IPS DF 6.9 (cell line): ENCODE measurements around the gene STIM1.

Experiments
- DNase-seq: peaks from one replicate; pipeline ENCODE4 v3.0.0-alpha.2; 2013; ENCODE audit warnings: low read depth, low spot score
- H3K27ac ChIP-seq: one replicate; pipeline ENCODE4 v1.5.1; 2013; ENCODE audit warnings: low read length, control low read depth
- H3K27me3 ChIP-seq: 2 replicates; pipeline ENCODE4 v1.6.1; 2013; ENCODE audit warnings: mild to moderate bottlenecking, low read length; ENCODE audit not compliant: control insufficient read depth, insufficient read depth
- H3K36me3 ChIP-seq: 2 replicates; pipeline ENCODE4 v1.6.1; 2013; ENCODE audit warnings: low read length; ENCODE audit not compliant: control insufficient read depth, insufficient read depth
- H3K4me1 ChIP-seq: 2 replicates; pipeline ENCODE4 v1.6.1; 2013; ENCODE audit warnings: low read length; ENCODE audit not compliant: control insufficient read depth, insufficient read depth
- H3K4me3 ChIP-seq: 2 replicates; pipeline ENCODE4 v1.5.1; 2013; ENCODE audit warnings: mild to moderate bottlenecking, low read length
- H3K9me3 ChIP-seq: 2 replicates; pipeline ENCODE4 v1.6.1; 2013; ENCODE audit warnings: low read length, inconsistent platforms; ENCODE audit not compliant: control insufficient read depth, insufficient read depth
- WGBS: extraction: QIAGEN DNeasy Blood & Tissue Kit; methylation state at CpG from one replicate; pipeline ENCODE4 v1.1.7; 2013; ENCODE audit warnings: mixed read lengths, missing lambda C conversion rate; ENCODE audit not compliant: insufficient read length, insufficient coverage; 5-methylcytosine and 5-hydroxymethylcytosine counted together

STIM1 gene

DNA sequence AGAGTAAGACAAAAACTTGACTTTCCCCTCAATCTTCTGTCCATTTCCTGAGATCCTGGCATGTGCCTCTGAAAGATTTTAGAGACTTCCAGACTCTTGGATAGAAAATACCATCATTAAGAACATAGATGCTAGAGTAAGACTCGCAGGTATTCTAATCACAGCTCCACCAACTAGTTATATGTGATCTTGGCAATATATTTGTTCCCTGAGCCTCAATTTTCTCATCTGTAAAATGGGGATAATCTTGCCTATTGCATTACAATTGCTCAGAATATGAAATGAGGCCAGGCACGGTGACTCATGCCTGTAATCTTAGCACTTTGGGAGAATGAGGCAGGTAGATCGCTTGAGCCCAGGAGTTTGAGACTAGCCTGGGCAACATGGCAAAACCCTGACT is 25.4 kb upstream of the STIM1 start:
- H3K9me3 ChIP-seq = no peaks in the 10 kb centered on the region
- DNase-seq = no peak
- H3K4me1 ChIP-seq = peaks cover 11% of the 10 kb centered on the region
- no CpG with 5 or more reads among the region's 3 CpGs for WGBS
- peaks cover 7% of the 10 kb centered on the region; the same call in 1 of the 2 replicates for H3K36me3 ChIP-seq
- no peak overlapping the region for H3K27ac ChIP-seq
- H3K4me3 ChIP-seq = no peak overlapping the region
- H3K27me3 ChIP-seq = no peaks in the 10 kb centered on the region

DNA sequence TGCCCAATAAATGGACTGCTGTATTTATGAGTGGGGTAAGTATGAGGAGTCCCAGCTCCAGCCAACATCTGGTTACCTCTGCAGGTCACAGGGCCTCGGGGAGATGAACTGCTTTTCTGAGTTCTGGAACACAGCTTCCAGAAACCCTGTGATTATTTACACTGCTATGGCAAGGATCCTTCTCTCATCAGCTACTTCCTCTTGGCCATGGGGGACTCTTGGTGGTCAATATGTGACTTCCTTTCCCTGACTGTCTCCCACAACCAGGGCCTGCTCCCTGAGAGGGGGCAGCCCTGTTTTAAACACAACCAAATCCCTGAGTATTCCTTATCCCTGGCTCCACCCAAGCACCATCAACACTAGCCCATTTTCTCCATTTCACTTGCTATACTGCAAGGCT is 24.7 kb upstream of the STIM1 start:
- WGBS = no CpG with 5 or more reads among the region's 1 CpG

DNA sequence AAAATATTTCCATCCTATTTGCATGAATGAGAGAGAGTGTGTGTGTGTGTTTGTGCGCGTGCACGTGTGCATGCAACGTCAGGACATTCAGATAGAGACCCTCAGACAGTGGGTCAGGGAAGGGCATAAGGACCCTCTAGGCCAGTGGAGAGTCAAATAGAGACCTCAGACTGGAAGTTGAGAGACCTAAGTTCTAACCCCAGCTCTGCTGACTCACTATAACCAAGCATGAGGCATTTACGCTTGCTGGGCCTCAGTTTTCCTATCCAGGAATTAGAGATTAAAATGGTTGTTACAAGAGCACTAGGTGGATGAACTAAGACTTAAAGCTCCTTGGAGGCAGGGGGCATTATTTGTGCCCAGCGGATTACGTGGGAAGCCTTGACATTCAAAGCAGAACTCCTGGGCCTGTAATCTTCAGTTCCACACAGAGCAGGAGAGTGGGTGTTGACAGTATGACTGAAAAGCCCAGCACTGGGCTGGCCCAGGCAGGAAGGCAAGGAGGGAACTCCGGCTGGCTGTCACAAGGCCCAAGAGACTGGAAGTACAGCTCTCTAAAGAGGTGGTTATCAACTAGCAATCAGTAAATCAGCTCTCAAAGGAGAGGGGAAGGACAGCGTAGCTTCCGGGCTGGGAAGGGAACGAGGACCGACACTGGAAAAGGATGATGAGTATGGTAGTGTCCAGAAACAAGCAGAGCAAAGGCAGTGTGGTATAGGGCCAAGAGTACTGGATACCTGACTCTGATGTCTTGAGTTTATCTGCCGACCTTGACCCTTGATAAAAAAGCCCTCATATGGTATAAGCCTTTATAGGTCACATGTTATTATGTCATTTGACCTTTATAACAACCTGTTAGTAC is 23.9 kb upstream of the STIM1 start:
- WGBS = no CpG with 5 or more reads among the region's 13 CpGs
- Histone ChIP-seq H3K9me3 (no peaks in the 10 kb centered on the region), H3K27ac (no peak overlapping the region), H3K27me3 (no peaks in the 10 kb centered on the region), H3K4me3 (no peak overlapping the region), H3K4me1 (peaks cover 8% of the 10 kb centered on the region), H3K36me3 (peaks cover 7% of the 10 kb centered on the region; the same call in 1 of the 2 replicates)
- DNase-seq = no peak

More for the DNA sequence above, 24.7 kb upstream of the STIM1 start:
- no peak for DNase-seq
- Histone ChIP-seq H3K9me3 (no peaks in the 10 kb centered on the region), H3K27me3 (no peaks in the 10 kb centered on the region), H3K4me3 (no peak overlapping the region), H3K36me3 (peaks cover 7% of the 10 kb centered on the region; the same call in 1 of the 2 replicates), H3K4me1 (peaks cover 8% of the 10 kb centered on the region), H3K27ac (no peak overlapping the region)

DNA sequence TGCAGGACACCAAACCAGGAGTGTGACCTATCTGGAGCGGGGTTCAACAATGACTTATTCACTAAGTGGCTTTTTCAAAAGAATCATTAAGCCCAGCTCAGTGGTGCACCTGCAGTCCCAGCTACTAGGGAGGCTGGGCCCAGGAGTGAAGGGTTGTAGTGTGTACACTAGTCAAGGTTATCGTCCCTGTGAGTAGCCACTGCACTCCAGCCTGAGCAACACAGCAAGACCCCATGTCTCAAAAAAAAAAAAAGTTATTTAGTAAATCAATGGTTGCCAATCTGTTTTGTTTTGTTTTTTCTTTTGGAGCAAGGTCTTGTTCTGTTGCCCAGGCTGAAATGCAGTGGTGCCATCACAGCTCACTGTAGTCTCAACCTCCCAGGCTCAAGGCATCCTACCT is 22.6 kb upstream of the STIM1 start:
- Histone ChIP-seq H3K9me3 (no peaks in the 10 kb centered on the region), H3K27ac (no peak overlapping the region), H3K36me3 (peaks cover 2% of the 10 kb centered on the region; the same call in 1 of the 2 replicates), H3K4me1 (peaks cover 4% of the 10 kb centered on the region), H3K4me3 (no peak overlapping the region), H3K27me3 (no peaks in the 10 kb centered on the region)
- no CpG with 5 or more reads among the region's 2 CpGs for WGBS
- no peak for DNase-seq

DNA sequence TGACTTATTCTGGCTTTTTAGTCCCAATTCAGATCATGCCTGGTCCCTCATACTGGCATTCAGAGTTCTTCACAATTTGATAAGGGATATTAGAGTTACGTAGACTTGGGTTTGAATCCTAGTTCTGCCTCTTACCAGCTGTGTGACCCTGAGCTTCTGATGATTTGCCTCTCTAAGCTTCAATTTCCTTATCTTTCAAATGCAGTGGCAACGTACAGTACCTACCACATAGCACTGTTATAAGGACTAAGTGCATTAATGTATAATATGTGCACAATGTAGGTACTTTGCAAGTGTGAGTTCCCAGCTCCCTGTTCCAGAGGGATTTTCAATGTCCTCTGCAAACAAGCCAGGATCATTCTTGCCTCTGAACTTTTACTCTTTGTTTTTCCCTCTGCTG is 22.0 kb upstream of the STIM1 start:
- Histone ChIP-seq H3K9me3 (no peaks in the 10 kb centered on the region), H3K27me3 (no peaks in the 10 kb centered on the region), H3K36me3 (no peaks in the 10 kb centered on the region), H3K27ac (no peak overlapping the region), H3K4me3 (no peak overlapping the region), H3K4me1 (peaks cover 4% of the 10 kb centered on the region)
- WGBS = no CpG with 5 or more reads among the region's 2 CpGs
- DNase-seq = no peak

DNA sequence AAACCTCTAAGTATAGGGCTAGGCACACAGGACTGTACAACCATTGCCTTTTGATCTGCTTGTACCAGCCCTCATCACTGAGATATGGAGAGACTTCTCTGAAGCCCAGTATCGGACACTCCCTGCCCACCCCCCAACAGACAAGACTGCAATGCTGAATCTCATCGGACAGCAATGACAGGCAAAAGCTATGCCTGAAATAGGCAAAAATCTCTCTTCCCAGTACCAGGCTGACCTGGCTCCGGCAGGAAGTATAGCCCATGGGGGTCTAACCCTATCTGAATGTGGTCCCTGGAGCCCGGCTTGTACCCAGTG is 21.2 kb upstream of the STIM1 start:
- Histone ChIP-seq H3K36me3 (no peaks in the 10 kb centered on the region), H3K27ac (no peak overlapping the region), H3K27me3 (no peaks in the 10 kb centered on the region), H3K4me1 (peaks cover 4% of the 10 kb centered on the region), H3K4me3 (no peak overlapping the region), H3K9me3 (no peaks in the 10 kb centered on the region)
- DNase-seq = no peak
- no CpG with 5 or more reads among the region's 4 CpGs for WGBS

DNA sequence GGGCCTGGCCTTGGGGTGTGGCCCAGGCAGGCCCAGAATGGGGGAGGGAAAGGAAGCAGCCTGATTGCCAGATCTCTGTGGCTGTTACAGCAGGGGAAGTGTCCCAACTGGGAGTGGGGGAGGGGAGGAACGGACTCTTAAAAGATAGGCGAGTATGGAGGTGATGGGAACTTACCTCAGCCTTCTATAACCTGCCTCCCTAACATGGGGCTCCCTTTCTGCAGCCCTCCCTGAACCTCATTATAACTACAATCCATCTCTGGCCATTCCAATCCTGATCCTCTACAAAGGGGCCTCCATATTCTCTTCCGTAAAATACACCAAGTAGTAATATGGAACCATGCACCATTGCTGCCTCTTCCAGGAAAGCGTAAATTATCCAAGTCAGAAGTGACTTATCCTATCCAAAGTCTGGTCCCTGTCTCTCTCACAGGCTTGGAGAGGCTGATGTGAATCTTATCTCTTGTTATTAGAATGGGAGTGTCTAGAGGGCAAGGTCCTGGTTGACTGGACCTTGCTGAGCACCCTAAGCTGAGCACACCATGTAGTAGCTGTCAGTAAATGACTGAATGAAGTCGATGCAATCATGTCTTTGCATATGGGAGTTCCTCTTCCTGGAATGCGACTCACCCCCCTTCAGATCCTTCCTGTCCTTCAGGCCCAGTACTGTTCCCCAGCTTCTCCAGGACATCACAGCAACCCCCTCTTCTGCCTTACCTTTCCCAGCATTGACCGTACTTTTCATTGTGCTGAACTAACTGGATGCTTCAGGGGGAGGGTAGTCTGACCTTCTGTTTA is 20.6 kb upstream of the STIM1 start:
- no peaks in the 10 kb centered on the region for H3K27me3 ChIP-seq
- no peaks in the 10 kb centered on the region for H3K36me3 ChIP-seq
- no peak for DNase-seq
- H3K4me1 ChIP-seq = peaks cover 4% of the 10 kb centered on the region
- H3K9me3 ChIP-seq = no peaks in the 10 kb centered on the region
- H3K4me3 ChIP-seq = no peak overlapping the region
- no CpG with 5 or more reads among the region's 7 CpGs for WGBS
- H3K27ac ChIP-seq = no peak overlapping the region

DNA sequence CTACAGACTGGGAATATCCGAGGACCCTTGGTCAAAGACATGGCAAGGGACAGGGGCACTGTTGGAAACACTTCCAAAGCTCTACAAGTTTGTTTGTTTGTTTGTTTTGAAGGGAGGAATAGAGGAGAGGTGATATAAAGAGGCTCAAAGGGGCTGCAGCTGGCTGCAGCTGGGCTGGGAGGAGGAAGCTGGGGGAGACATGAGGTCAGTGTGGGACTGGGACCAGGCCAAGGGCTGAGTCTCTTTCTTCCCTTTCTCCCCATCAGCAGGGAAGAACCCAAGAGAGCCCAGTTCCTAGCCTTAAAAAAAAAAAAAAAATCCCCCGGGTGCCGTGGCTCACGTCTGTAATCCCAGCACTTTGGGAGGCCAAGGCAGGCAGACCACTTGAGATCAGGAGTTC is 19.7 kb upstream of the STIM1 start:
- no peaks in the 10 kb centered on the region for H3K36me3 ChIP-seq
- H3K27ac ChIP-seq = no peak overlapping the region
- WGBS = no CpG with 5 or more reads among the region's 4 CpGs
- H3K4me1 ChIP-seq = peaks cover 4% of the 10 kb centered on the region
- no peak for DNase-seq
- no peaks in the 10 kb centered on the region for H3K9me3 ChIP-seq
- H3K27me3 ChIP-seq = no peaks in the 10 kb centered on the region
- no peak overlapping the region for H3K4me3 ChIP-seq

DNA sequence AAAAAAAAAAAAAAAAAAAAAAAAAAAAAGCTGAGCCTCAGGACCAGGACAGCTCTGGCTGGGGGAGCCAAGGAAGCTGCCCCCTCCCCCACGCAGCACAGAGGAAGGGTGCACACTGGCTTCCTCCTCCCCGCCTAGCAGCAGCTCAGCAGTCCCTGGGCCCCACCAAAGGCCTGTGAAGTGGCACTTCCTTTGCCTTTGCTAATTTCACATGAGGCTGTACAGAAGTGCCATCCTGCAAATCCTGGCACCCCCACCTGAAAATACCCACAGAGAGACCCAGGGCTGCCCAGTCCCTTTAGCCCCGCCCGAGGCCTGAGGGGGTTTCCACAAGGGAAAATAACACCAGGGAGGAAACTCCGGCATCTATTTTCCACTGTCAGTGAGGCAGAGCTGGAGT is 18.6 kb upstream of the STIM1 start:
- Histone ChIP-seq H3K9me3 (no peaks in the 10 kb centered on the region), H3K4me1 (peaks cover 4% of the 10 kb centered on the region), H3K4me3 (no peak overlapping the region), H3K36me3 (no peaks in the 10 kb centered on the region), H3K27ac (no peak overlapping the region), H3K27me3 (no peaks in the 10 kb centered on the region)
- DNase-seq = no peak
- WGBS = no CpG with 5 or more reads among the region's 5 CpGs

DNA sequence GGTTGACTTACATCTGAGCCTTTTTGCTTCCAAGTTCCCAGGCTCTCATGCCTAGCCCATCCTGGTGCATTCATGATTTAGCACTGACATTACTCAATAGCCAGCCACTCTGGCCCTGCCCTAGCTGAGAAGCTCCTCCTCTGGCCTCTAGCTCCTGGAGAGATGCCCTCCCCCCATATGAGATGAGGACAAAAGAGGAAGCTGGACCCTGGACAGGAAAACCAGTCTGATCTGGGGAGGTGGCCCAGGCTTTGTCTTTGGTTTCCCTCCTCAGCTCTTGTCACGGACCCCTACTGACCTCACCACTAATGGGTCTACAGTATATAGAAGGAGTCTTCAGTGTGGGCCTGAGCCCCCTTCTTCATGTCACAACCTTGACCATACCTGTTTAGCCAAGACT is 17.7 kb upstream of the STIM1 start:
- Histone ChIP-seq H3K36me3 (no peaks in the 10 kb centered on the region), H3K4me1 (peaks cover 4% of the 10 kb centered on the region), H3K9me3 (no peaks in the 10 kb centered on the region), H3K27me3 (no peaks in the 10 kb centered on the region), H3K4me3 (no peak overlapping the region), H3K27ac (no peak overlapping the region)
- DNase-seq = no peak
- no CpG with 5 or more reads among the region's 1 CpG for WGBS
